Glutamatergic neuron (in vitro differentiated cells): ENCODE results near the gene CHST6. TPM values are rescaled to one million over a fixed set of nuclear protein-coding genes. Genes with fewer than 3 reads are reported as not detected.

Source experiments
- DNase-seq: peaks from one replicate; pipeline ENCODE4 v3.0.0; 2022
- H3K27ac Mint-ChIP-seq: one replicate; pipeline ENCODE4 v1.8.0; 2020; ENCODE audit warnings: mild to moderate bottlenecking, mixed read lengths, inconsistent platforms; ENCODE audit not compliant: unreplicated experiment
- H3K27me3 Mint-ChIP-seq: one replicate; pipeline ENCODE4 v1.8.0; 2020; ENCODE audit warnings: mild to moderate bottlenecking, moderate library complexity, mixed read lengths, inconsistent platforms; ENCODE audit not compliant: unreplicated experiment
- H3K36me3 Mint-ChIP-seq: one replicate; pipeline ENCODE4 v1.8.0; 2020; ENCODE audit warnings: mild to moderate bottlenecking, mixed read lengths, inconsistent platforms; ENCODE audit not compliant: unreplicated experiment
- H3K4me1 Mint-ChIP-seq: one replicate; pipeline ENCODE4 v1.8.0; 2020; ENCODE audit warnings: mild to moderate bottlenecking, low read depth, mixed read lengths, inconsistent platforms; ENCODE audit not compliant: unreplicated experiment
- H3K4me3 Mint-ChIP-seq: one replicate; pipeline ENCODE4 v1.8.0; 2020; ENCODE audit warnings: mild to moderate bottlenecking, mixed read lengths, inconsistent platforms; ENCODE audit not compliant: unreplicated experiment
- H3K9me3 Mint-ChIP-seq: one replicate; pipeline ENCODE4 v1.8.0; 2020; ENCODE audit warnings: mild to moderate bottlenecking, moderate library complexity, mixed read lengths, inconsistent platforms; ENCODE audit not compliant: unreplicated experiment
- total RNA-seq: library from RNA; stranded (reverse); fragmentation: NEBNext Ultra II Directional; extraction: Animal tissue kit (Norgen Biotek cat#: 25700); gene quantifications from one replicate; pipeline ENCODE4 v1.2.1, GENCODE V29; 2021; ENCODE audit not compliant: unreplicated experiment
- TF ChIP-seq, protein P1 (sequence below): fragments of 200-600 bp; sonication (generic); IDR thresholded peaks from one replicate; pipeline ENCODE4 v1.5.0; 2021; ENCODE audit not compliant: partially characterized antibody, unreplicated experiment

The CHST6 gene
- total RNA-seq, 1 donor from 2014 or later = 4.0 TPM

DNA sequence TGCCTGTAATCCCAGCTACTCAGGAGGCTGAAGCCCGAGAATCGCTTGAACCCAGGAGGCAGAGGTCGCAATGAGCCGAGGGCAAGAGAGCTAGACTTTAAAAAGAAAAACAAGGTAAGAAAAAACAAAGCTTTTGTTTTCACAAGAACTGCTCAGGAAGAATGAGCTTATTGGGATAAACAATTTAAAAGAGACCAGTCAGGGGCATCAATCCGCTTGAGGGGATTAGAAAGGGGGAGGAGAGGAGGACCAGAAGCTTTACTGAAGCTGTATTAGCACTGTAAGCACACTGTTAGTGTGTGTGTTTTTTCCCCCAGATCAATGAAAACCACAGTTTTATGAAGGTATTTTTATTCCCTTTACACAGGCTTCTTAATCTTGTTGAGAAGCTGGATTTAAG is 39.6 kb downstream of the CHST6 start:
- no peak for DNase-seq
- peaks cover 4% of the 10 kb centered on the region for H3K9me3 Mint-ChIP-seq
- no peaks in the 10 kb centered on the region for H3K27me3 Mint-ChIP-seq
- peaks cover 21% of the 10 kb centered on the region for H3K4me1 Mint-ChIP-seq
- peaks cover 4% of the 10 kb centered on the region for H3K36me3 Mint-ChIP-seq
- no peak overlapping the region for H3K27ac Mint-ChIP-seq
- TF ChIP-seq, protein P1, sequence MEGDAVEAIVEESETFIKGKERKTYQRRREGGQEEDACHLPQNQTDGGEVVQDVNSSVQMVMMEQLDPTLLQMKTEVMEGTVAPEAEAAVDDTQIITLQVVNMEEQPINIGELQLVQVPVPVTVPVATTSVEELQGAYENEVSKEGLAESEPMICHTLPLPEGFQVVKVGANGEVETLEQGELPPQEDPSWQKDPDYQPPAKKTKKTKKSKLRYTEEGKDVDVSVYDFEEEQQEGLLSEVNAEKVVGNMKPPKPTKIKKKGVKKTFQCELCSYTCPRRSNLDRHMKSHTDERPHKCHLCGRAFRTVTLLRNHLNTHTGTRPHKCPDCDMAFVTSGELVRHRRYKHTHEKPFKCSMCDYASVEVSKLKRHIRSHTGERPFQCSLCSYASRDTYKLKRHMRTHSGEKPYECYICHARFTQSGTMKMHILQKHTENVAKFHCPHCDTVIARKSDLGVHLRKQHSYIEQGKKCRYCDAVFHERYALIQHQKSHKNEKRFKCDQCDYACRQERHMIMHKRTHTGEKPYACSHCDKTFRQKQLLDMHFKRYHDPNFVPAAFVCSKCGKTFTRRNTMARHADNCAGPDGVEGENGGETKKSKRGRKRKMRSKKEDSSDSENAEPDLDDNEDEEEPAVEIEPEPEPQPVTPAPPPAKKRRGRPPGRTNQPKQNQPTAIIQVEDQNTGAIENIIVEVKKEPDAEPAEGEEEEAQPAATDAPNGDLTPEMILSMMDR = no peak
- H3K4me3 Mint-ChIP-seq = no peak overlapping the region

DNA sequence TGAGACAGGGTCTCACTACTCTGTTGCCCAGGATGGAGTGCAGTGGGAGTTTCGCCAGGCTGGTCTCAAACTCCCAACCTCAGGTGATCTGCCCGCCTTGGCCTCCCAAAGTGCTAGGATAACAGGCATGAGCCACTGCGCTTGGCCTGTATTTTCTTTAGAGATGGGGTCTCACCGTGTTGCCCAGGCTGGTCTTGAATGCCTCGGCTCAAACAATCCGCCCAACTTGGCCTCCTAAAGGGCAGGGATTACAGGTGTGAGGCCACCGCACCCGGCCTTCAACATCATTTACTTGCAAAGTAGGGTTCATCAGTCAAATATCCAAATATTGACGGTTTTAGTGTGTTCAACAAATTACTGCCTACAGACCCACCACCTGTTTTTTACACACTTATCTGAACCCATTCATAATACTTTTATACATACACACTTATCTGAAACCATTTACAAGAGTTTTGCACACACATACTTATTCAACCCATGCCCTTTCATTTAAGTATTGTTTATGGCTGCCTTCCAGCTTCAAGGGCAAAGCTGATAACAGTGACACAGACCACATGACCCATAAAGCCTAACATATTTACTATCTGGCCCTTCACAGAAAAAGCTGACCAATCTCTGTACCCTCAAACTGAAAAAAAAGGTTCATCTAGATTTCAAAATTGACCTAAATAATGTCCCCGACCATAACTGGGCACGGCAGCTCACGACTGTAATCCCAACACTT is 42.6 kb downstream of the CHST6 start:
- TF ChIP-seq, protein P1 = no peak
- no peak for DNase-seq
- H3K27me3 Mint-ChIP-seq = no peaks in the 10 kb centered on the region
- H3K4me3 Mint-ChIP-seq = no peak overlapping the region
- H3K36me3 Mint-ChIP-seq = peaks cover 4% of the 10 kb centered on the region
- H3K4me1 Mint-ChIP-seq = peaks cover 12% of the 10 kb centered on the region
- no peak overlapping the region for H3K27ac Mint-ChIP-seq
- peaks cover 2% of the 10 kb centered on the region for H3K9me3 Mint-ChIP-seq

DNA sequence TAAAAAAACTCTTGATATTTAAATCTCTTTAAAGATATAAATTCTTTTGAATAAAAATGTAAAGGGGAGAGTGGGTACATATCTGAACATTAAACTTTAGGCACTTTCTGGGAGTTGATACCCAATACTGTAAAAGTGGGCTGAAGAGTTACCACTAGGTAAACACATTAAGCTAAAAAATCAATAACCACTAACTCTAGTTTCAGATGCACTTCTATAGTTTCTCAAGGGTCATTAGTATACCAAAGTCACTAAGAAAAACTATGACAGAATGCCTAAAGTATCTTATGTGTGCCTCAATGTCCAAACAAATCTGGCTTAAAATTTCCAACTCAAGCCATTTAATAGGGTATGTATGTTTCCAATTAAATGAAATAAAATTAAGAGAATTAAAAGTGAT is 48.8 kb downstream of the CHST6 start:
- no peaks in the 10 kb centered on the region for H3K27me3 Mint-ChIP-seq
- no peaks in the 10 kb centered on the region for H3K4me1 Mint-ChIP-seq
- TF ChIP-seq, protein P1 = no peak
- no peak overlapping the region for H3K4me3 Mint-ChIP-seq
- no peak for DNase-seq
- no peaks in the 10 kb centered on the region for H3K9me3 Mint-ChIP-seq
- H3K27ac Mint-ChIP-seq = no peak overlapping the region
- peaks cover under 1% of the 10 kb centered on the region for H3K36me3 Mint-ChIP-seq

DNA sequence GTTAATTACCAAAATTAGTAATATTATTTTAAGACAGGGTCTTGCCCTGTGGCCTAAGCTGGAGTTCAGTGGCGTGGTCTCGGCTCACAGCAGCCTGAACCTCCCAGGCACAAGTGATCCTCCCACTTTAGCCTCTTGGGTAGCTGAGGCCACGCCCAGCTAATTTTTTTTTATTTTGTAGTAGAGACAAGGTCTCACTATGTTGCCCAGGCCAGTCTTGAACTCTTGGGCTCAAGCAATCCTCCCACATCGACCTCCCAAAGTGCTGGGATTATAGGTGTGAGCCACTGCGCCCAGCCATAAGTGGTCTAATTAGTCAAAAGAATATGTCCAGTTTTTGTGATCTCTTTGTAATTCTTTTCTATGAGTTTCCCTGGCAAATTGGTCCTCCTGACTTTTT is 49.9 kb downstream of the CHST6 start:
- H3K9me3 Mint-ChIP-seq = no peaks in the 10 kb centered on the region
- DNase-seq = no peak
- no peaks in the 10 kb centered on the region for H3K27me3 Mint-ChIP-seq
- no peak overlapping the region for H3K27ac Mint-ChIP-seq
- TF ChIP-seq, protein P1 = no peak
- H3K4me1 Mint-ChIP-seq = no peaks in the 10 kb centered on the region
- H3K4me3 Mint-ChIP-seq = no peak overlapping the region
- H3K36me3 Mint-ChIP-seq = no peaks in the 10 kb centered on the region

DNA sequence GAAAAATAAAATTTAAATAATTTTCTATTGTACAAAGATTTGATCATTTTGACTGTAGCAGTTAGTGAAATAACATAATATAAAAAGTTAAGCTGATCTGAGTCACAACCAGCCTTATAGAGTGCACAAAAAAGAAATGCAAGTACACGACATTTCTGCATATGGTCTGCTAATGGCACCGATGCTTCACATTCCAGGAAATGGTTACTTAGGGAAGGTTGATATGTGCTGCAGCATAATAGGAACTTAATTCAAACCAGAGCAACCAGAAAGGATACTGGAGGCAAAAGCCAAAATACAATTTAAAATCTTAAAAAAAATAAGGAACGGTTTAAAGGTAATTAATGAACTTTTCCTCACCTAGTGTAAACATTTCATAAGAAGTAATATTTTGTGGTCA is 51.9 kb downstream of the CHST6 start:
- H3K9me3 Mint-ChIP-seq = no peaks in the 10 kb centered on the region
- DNase-seq = no peak
- TF ChIP-seq, protein P1 = no peak
- H3K4me3 Mint-ChIP-seq = no peak overlapping the region
- no peak overlapping the region for H3K27ac Mint-ChIP-seq
- no peaks in the 10 kb centered on the region for H3K27me3 Mint-ChIP-seq
- no peaks in the 10 kb centered on the region for H3K4me1 Mint-ChIP-seq
- H3K36me3 Mint-ChIP-seq = no peaks in the 10 kb centered on the region
